ENCODE measurements around the gene UGT2A1. TPM values are rescaled to one million over a fixed set of nuclear protein-coding genes. Genes with fewer than 3 reads are reported as not detected.
"Not testable (repeated sequence)": the region's sequence is repeated elsewhere in the genome, so short reads cannot be mapped to it uniquely, and the experiment has no call there.

The UGT2A1 gene
- polyA plus RNA-seq, 2 of the 4 experiments (the other 2 are of a cell fraction) = not detected

DNA sequence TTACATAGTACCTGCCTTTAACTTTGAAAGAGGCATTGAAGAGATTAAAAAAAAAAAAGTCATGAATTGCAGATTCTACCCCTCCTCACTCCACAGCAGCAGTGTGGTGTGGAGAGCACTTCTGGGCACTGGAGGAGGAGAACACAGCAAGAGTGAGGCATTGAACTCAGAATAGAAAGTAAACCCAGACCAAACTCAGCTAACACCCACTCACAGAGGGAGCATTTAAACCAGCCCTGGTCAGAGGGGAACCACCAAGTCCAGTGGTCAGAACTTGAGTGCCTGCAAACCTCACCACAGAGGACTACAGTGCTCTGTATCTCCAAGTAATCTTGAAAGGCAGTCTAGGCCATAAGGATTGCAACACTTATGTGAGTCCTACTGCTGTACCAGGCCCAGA, 15.6 kb upstream of the UGT2A1 start:
- CTCF ChIA-PET = interaction anchor here (1.2 kb wide), 1 partner anchor 137 kb away, joined by 3 read pairs; no protein-coding TSS in a partner anchor
- DNase-seq (ENCODE audit: low read depth in 1 of 2, low spot score in 1 of 2) = no peak
- H3K4me3 ChIP-seq = no peak overlapping the region
- no peak overlapping the region for H3K27ac ChIP-seq
- no peak overlapping the region for H3K4me2 ChIP-seq
- no peak for FAIRE-seq
- POLR2A ChIA-PET = no interaction called here
- TF ChIP-seq HOXB13 (CRISPR knock-in tag; IDR thresholded peaks at IDR 0.05; ENCODE audit: low read depth) (no peak), PBX3 (IDR thresholded peaks at IDR 0.05) (no peak), POLR2A (IDR thresholded peaks at IDR 0.05; ENCODE audit: low read length) (no peak), JUN (IDR thresholded peaks at IDR 0.05) (no peak), CHD2 (IDR thresholded peaks at IDR 0.05; ENCODE audit: low read length, partially characterized antibody) (no peak), USF2 (IDR thresholded peaks at IDR 0.05) (no peak), MAFK (IDR thresholded peaks at IDR 0.05; ENCODE audit: partially characterized antibody) (no peak), TP53 (CRISPR knock-in tag; IDR thresholded peaks at IDR 0.05) (no peak), MYC (IDR thresholded peaks at IDR 0.05; ENCODE audit: borderline replicate concordance, low read length) (no peak), CEBPB (IDR thresholded peaks at IDR 0.05) (no peak), RAD21 (conservative IDR thresholded peaks at IDR 0.05 in 1 of 2, IDR thresholded peaks at IDR 0.05 in 1 of 2) (no peak), SREBF2 (IDR thresholded peaks at IDR 0.05) (no peak), RARB (CRISPR knock-in tag; IDR thresholded peaks at IDR 0.05) (no peak), KDM5A (IDR thresholded peaks at IDR 0.05) (no peak), RFX5 (IDR thresholded peaks at IDR 0.05) (no peak), ZC3H11A (IDR thresholded peaks at IDR 0.05) (no peak), ZSCAN20 (CRISPR knock-in tag; IDR thresholded peaks at IDR 0.05) (no peak), RCOR1 (IDR thresholded peaks at IDR 0.05; ENCODE audit: low read depth, low read length) (no peak), KDM1A (IDR thresholded peaks at IDR 0.05; ENCODE audit: low read depth) (no peak)
- TF ChIP-seq, protein P1, sequence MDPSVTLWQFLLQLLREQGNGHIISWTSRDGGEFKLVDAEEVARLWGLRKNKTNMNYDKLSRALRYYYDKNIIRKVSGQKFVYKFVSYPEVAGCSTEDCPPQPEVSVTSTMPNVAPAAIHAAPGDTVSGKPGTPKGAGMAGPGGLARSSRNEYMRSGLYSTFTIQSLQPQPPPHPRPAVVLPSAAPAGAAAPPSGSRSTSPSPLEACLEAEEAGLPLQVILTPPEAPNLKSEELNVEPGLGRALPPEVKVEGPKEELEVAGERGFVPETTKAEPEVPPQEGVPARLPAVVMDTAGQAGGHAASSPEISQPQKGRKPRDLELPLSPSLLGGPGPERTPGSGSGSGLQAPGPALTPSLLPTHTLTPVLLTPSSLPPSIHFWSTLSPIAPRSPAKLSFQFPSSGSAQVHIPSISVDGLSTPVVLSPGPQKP (IDR thresholded peaks at IDR 0.05; ENCODE audit: low read depth, low read length) = no peak
- H3K9me3 ChIP-seq = no peaks in the 10 kb centered on the region
- ATAC-seq = no peak
- H3K4me1 ChIP-seq = no peaks in the 10 kb centered on the region

- FAIRE-seq; ATAC-seq; H3K4me2 ChIP-seq; H3K9me3 ChIP-seq; CTCF ChIA-PET; H3K27ac ChIP-seq; H3K4me1 ChIP-seq; H3K4me3 ChIP-seq; DNase-seq (ENCODE audit: low read depth in 1 of 2, low spot score in 1 of 2); POLR2A ChIA-PET: not testable (repeated sequence)
- WGBS (ENCODE audit: missing lambda C conversion rate) = 68% methylated on average over 16 of the region's 22 CpGs
Observed at GRCh38 chr4:69664009-69664408, 11.0 kb upstream of the UGT2A1 start.

DNA sequence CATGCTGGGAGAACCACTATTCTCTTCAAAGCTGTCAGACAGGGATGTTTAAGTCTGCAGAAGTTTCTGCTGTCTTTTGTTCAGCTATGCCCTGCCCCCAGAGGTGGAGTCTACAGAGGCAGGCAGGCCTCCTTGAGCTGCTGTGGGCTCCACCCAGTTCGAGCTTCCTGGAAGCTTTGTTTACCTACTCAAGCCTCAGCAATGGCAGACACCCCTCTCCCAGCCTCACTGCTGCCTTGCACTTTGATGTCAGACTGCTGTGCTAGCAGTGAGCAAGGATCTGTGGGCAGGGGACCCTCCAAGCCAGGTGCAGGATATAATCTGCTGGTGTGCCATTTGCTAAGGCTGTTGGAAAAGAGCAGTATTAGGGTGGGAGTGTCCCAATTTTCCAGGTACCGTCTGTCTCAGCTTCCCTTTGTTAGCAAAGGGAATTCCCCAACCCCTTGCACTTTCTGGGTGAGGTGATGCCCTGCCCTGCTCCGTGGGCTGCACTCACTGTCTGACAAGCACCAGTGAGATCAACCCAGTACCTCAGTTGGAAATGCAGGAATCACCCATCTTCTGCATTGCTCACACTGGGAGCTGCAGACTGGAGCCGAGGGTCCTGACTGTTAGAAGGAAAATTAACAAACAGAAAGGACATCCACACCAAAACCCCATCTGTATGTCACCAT, 8.2 kb upstream of the UGT2A1 start:
- DNase-seq (ENCODE audit: low read depth in 1 of 2, low spot score in 1 of 2); H3K9me3 ChIP-seq; H3K27ac ChIP-seq; FAIRE-seq; CTCF ChIA-PET; H3K4me3 ChIP-seq; POLR2A ChIA-PET; H3K4me2 ChIP-seq; H3K4me1 ChIP-seq; ATAC-seq: not testable (repeated sequence)
- WGBS (ENCODE audit: missing lambda C conversion rate) = 0% methylated on average over 2 of the region's 4 CpGs
